ENCODE data around the gene FSTL1. TPM values are rescaled to one million over a fixed set of nuclear protein-coding genes. Genes with fewer than 3 reads are reported as not detected.

The FSTL1 gene
- total RNA-seq, 2 experiments from 2014 or later, result 0.03 TPM; not detected in 1

DNA sequence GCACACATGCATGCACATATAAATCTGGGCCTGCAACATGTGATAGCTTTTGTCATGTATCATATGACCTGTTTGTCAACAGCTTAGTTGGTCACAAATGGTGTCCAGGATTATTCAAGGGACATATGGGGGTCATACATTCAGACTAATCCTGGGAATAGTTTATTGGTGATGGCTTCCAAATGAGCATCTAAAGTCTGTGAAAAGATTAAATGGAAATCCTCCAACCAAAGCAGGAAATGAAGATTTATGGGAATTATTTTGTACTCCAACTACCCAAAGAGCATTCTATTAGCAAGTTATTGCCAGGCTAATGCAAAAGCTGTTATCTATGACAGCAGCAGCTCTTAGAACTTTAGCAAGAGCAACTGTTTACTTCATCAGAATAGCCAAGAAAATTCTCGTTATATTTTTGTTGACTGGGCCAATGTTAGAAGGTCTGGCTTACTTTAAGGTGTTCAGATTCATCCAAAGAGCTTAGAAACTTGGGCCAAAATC lies 7.1 kb downstream of the FSTL1 start:
- Histone ChIP-seq H3K4me1 (ENCODE audit: insufficient read depth, low read length) (no peaks in the 10 kb centered on the region), H3K9me3 (ENCODE audit: control insufficient read depth in 1 of 2, insufficient read depth in 1 of 2, low read length in 2 of 2) (no peaks in the 10 kb centered on the region), H3K27me3 (ENCODE audit: control insufficient read depth in 1 of 2, insufficient read depth in 2 of 2, low read length in 2 of 2) (peaks cover 6 to 22% of the 10 kb centered on the region in 2 experiments), H3K4me3 (ENCODE audit: low read length) (no peak overlapping the region), H3K27ac (ENCODE audit: low read depth in 1 of 2, low read length in 2 of 2) (no peak overlapping the region), H3K36me3 (ENCODE audit: insufficient read depth, low read length) (no peaks in the 10 kb centered on the region)
- DNase-seq, result no peak
- H3K27ac Mint-ChIP-seq, result no peak overlapping the region
- no peaks in the 10 kb centered on the region for H3K36me3 Mint-ChIP-seq (ENCODE audit: low read depth)
- TF ChIP-seq, protein P1, sequence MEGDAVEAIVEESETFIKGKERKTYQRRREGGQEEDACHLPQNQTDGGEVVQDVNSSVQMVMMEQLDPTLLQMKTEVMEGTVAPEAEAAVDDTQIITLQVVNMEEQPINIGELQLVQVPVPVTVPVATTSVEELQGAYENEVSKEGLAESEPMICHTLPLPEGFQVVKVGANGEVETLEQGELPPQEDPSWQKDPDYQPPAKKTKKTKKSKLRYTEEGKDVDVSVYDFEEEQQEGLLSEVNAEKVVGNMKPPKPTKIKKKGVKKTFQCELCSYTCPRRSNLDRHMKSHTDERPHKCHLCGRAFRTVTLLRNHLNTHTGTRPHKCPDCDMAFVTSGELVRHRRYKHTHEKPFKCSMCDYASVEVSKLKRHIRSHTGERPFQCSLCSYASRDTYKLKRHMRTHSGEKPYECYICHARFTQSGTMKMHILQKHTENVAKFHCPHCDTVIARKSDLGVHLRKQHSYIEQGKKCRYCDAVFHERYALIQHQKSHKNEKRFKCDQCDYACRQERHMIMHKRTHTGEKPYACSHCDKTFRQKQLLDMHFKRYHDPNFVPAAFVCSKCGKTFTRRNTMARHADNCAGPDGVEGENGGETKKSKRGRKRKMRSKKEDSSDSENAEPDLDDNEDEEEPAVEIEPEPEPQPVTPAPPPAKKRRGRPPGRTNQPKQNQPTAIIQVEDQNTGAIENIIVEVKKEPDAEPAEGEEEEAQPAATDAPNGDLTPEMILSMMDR (IDR thresholded peaks at IDR 0.05), result no peak
- CTCF ChIA-PET, result no interaction called here
- H3K4me1 Mint-ChIP-seq (ENCODE audit: low read depth), result no peaks in the 10 kb centered on the region
- intact Hi-C loops (cut with DNase I, micrococcal nuclease), result no loop called here
- no peak overlapping the region for H3K4me3 Mint-ChIP-seq
- ATAC-seq (ENCODE audit: poor library complexity), result no peak
- no peaks in the 10 kb centered on the region for H3K9me3 Mint-ChIP-seq
- POLR2A ChIA-PET, result no interaction called here
- peaks cover 36% of the 10 kb centered on the region for H3K27me3 Mint-ChIP-seq

DNA sequence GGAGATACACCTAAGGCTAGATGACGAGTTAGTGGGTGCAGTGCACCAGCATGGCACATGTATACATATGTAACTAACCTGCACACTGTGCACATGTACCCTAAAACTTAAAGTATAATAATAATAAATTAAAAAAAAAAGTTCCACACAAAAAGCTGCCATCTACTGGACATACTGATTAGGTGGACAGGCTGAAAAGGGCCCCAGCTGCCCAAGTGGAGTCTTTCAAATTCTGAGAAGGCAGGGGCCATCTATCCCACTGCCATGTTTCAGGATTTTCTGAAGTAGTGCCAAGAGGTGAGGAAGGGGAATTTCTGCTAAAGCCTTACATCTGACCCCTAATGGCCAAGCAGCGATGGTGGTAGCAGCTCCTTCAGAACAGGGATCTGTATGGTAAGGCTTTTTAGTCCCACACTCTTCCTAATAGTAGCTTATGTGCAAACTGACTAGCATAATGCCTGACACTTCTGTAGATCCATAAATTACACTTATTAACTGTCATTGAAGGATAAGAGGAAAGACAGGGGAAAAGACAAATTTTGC lies 7.7 kb downstream of the FSTL1 start:
- CTCF ChIA-PET, result no interaction called here

DNA sequence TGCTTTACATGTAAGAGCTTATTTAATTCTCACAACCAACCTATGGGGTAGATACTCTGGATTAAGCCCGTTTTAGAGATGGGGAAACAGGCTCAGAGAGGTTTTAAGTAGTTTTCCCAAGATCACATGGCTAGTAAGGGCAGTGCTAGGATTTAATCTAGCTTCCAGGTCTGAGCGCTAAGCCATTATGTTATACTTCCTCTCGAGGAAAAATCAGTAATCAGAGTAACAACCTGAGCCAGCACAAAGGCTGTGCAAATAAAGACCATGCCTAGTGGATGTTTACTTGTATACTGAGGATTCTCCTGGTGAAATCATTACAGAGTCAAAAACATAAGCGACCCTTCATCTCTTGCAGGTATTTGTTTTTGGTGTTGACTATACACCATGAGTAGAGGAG lies 9.0 kb downstream of the FSTL1 start:
- H3K4me1 ChIP-seq (ENCODE audit: insufficient read depth, low read length), result no peaks in the 10 kb centered on the region
- no peak for DNase-seq
- peaks cover 20% of the 10 kb centered on the region for H3K27me3 Mint-ChIP-seq

More for the DNA sequence above, 7.7 kb downstream of the FSTL1 start:
- no peak overlapping the region for H3K27ac Mint-ChIP-seq
- intact Hi-C loops (cut with DNase I, micrococcal nuclease), result no loop called here
- H3K9me3 ChIP-seq (ENCODE audit: control insufficient read depth in 1 of 2, insufficient read depth in 1 of 2, low read length in 2 of 2), result no peaks in the 10 kb centered on the region
- ATAC-seq (ENCODE audit: poor library complexity) (no peak), DNase-seq (no peak)
- H3K4me1 Mint-ChIP-seq (ENCODE audit: low read depth), result no peaks in the 10 kb centered on the region
- H3K4me1 ChIP-seq (ENCODE audit: insufficient read depth, low read length), result no peaks in the 10 kb centered on the region
- POLR2A ChIA-PET, result no interaction called here
- H3K27me3 Mint-ChIP-seq, result peaks cover 31% of the 10 kb centered on the region
- peaks cover 4 to 15% of the 10 kb centered on the region in 2 experiments for H3K27me3 ChIP-seq (ENCODE audit: control insufficient read depth in 1 of 2, insufficient read depth in 2 of 2, low read length in 2 of 2)
- H3K27ac ChIP-seq (ENCODE audit: low read depth in 1 of 2, low read length in 2 of 2), result no peak overlapping the region
- H3K36me3 ChIP-seq (ENCODE audit: insufficient read depth, low read length), result no peaks in the 10 kb centered on the region
- no peak overlapping the region for H3K4me3 ChIP-seq (ENCODE audit: low read length)
- no peaks in the 10 kb centered on the region for H3K9me3 Mint-ChIP-seq
- H3K36me3 Mint-ChIP-seq (ENCODE audit: low read depth), result no peaks in the 10 kb centered on the region
- no peak overlapping the region for H3K4me3 Mint-ChIP-seq
- TF ChIP-seq, protein P1 (IDR thresholded peaks at IDR 0.05), result no peak

More for the DNA sequence above, 9.0 kb downstream of the FSTL1 start:
- H3K36me3 Mint-ChIP-seq (ENCODE audit: low read depth), result no peaks in the 10 kb centered on the region
- Histone ChIP-seq H3K4me3 (ENCODE audit: low read length) (no peak overlapping the region), H3K27me3 (ENCODE audit: control insufficient read depth in 1 of 2, insufficient read depth in 2 of 2, low read length in 2 of 2) (peaks cover 0 to 3% of the 10 kb centered on the region in 2 experiments), H3K9me3 (ENCODE audit: control insufficient read depth in 1 of 2, insufficient read depth in 1 of 2, low read length in 2 of 2) (no peaks in the 10 kb centered on the region), H3K36me3 (ENCODE audit: insufficient read depth, low read length) (no peaks in the 10 kb centered on the region), H3K27ac (ENCODE audit: low read depth in 1 of 2, low read length in 2 of 2) (no peak overlapping the region)
- ChIA-PET POLR2A (no interaction called here), CTCF (no interaction called here)
- intact Hi-C loops (cut with DNase I, micrococcal nuclease), result no loop called here
- no peak overlapping the region for H3K27ac Mint-ChIP-seq
- no peaks in the 10 kb centered on the region for H3K9me3 Mint-ChIP-seq
- ATAC-seq (ENCODE audit: poor library complexity), result no peak
- no peaks in the 10 kb centered on the region for H3K4me1 Mint-ChIP-seq (ENCODE audit: low read depth)
- H3K4me3 Mint-ChIP-seq, result no peak overlapping the region
- TF ChIP-seq, protein P1 (IDR thresholded peaks at IDR 0.05), result no peak
